IPS-NIHi11 (cell line): ENCODE measurements around the gene NXPE3.

Experiments used
- DNase-seq: peaks from one replicate; pipeline ENCODE4 v3.0.0; 2012; ENCODE audit warnings: mixed read lengths, low spot score

Gene NXPE3

GRCh38 chr3:101829437-101829830 lies 50.4 kb downstream of the NXPE3 start:
- no peak for DNase-seq

GRCh38 chr3:101829874-101830273 lies 50.9 kb downstream of the NXPE3 start:
- DNase-seq: no peak

GRCh38 chr3:101833446-101833974 lies 54.5 kb downstream of the NXPE3 start:
- no peak for DNase-seq

GRCh38 chr3:101835676-101836075 lies 56.7 kb downstream of the NXPE3 start:
- DNase-seq: no peak

GRCh38 chr3:101836160-101836559 lies 57.1 kb downstream of the NXPE3 start:
- no peak for DNase-seq

- no peak for DNase-seq
Observed at GRCh38 chr3:101836652-101837598, 57.9 kb downstream of the NXPE3 start.

GRCh38 chr3:101838691-101839090 lies 59.7 kb downstream of the NXPE3 start:
- no peak for DNase-seq

GRCh38 chr3:101840066-101840465 lies 61.1 kb downstream of the NXPE3 start:
- no peak for DNase-seq

GRCh38 chr3:101842245-101842934 lies 63.4 kb downstream of the NXPE3 start:
- DNase-seq: peak; percentile 81

GRCh38 chr3:101842935-101843330 lies 63.9 kb downstream of the NXPE3 start:
- DNase-seq: no peak

- DNase-seq: no peak
Observed at GRCh38 chr3:101845425-101845824, 66.4 kb downstream of the NXPE3 start.

- no peak for DNase-seq
Observed at GRCh38 chr3:101846709-101847108, 67.7 kb downstream of the NXPE3 start.

- no peak for DNase-seq
Observed at GRCh38 chr3:101847328-101847727, 68.3 kb downstream of the NXPE3 start.

- DNase-seq: no peak
Observed at GRCh38 chr3:101848326-101848725, 69.3 kb downstream of the NXPE3 start.

- DNase-seq: peak; percentile 96
Observed at GRCh38 chr3:101848754-101849713, 70.0 kb downstream of the NXPE3 start, which contains the start of gene NFKBIZ. TSS of gene NFKBIZ (plus strand) at chr3:101849514. CDS start at chr3:101849629, 115 bp downstream.

GRCh38 chr3:101849714-101850245 lies 70.8 kb downstream of the NXPE3 start:
- DNase-seq: peak; percentile 54

GRCh38 chr3:101850246-101851051 lies 71.4 kb downstream of the NXPE3 start:
- no peak for DNase-seq

GRCh38 chr3:101851072-101851770 lies 72.2 kb downstream of the NXPE3 start:
- no peak for DNase-seq

- no peak for DNase-seq
Observed at GRCh38 chr3:101851850-101852714, 73.1 kb downstream of the NXPE3 start.
